Measurements from ENCODE around the gene BAG1.

Gene BAG1

DNA sequence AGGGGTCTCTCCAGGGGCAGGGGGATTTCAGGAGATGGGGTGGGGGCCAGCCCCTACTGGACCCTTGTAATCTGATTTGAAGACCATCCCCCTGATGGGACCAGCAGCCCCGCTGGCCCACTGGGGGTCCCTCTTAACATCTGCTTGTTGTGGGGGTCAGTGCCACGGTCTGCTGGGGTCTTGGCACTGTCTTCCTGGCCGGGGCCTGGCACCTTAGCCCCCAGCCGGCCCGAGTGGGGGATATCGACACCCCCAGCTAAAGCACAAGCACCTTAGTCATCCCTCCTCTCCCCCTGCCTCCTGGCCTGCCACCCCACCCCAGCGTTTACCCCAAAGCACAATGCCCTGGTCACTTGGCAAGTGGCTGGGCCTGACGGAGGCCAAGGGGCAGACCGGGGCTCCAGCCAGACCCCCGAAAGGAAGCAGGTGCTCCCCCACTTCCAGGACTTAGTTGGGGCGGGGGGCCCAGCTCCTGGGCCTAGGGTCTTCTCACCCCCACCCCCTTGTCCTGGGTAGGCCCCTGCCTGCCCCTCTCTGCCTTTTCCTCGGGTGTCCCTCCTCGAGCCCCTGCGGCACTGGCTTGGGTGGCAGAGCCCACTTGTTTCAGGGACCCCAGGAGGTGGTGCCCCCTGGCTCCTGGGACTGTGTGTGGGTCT is 24.4 kb upstream of the BAG1 start:
- Histone ChIP-seq H3K4me3 (ENCODE audit: low read depth, low read length) (no peak overlapping the region), H3K27me3 (replicated peaks) (no peaks in the 10 kb centered on the region), H3K36me3 (replicated peaks) (peaks cover 2% of the 10 kb centered on the region), H3K27ac (no peak overlapping the region)
- in situ Hi-C loops (cut with HindIII; ENCODE audit: low pct_ligation_motif_present, low sequenced_read_pairs), result no loop called here
- DNase-seq, result no peak
- TF ChIP-seq, protein P1, sequence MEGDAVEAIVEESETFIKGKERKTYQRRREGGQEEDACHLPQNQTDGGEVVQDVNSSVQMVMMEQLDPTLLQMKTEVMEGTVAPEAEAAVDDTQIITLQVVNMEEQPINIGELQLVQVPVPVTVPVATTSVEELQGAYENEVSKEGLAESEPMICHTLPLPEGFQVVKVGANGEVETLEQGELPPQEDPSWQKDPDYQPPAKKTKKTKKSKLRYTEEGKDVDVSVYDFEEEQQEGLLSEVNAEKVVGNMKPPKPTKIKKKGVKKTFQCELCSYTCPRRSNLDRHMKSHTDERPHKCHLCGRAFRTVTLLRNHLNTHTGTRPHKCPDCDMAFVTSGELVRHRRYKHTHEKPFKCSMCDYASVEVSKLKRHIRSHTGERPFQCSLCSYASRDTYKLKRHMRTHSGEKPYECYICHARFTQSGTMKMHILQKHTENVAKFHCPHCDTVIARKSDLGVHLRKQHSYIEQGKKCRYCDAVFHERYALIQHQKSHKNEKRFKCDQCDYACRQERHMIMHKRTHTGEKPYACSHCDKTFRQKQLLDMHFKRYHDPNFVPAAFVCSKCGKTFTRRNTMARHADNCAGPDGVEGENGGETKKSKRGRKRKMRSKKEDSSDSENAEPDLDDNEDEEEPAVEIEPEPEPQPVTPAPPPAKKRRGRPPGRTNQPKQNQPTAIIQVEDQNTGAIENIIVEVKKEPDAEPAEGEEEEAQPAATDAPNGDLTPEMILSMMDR (IDR thresholded peaks at IDR 0.05; ENCODE audit: low read depth, low read length, missing control alignments), result no peak

DNA sequence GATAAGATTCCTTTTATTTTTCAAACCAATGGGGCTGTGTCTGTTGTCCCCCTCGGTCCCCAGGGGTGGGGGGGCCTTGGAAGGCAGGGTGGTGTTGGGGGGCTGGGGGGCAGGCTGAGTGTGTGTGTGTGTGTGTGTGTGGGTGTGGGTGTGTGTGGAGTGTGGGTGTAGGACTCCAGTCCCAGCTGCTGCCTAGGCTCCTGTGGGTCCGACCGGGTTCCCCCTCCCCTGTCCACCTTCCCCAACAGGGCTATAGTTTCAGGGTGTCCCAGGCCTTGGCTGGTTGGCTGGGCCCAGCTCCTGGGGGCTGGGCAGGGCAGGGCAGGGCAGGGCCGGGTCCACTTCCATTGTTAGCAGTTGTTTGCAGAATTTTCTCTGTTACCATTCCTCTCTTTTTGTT is 23.7 kb upstream of the BAG1 start:
- H3K27ac ChIP-seq, result no peak overlapping the region

GRCh38 chr9:33287087-33287490 is 22.6 kb upstream of the BAG1 start:
- Histone ChIP-seq H3K4me3 (ENCODE audit: low read depth, low read length) (no peak overlapping the region), H3K27me3 (replicated peaks) (no peaks in the 10 kb centered on the region), H3K36me3 (replicated peaks) (peaks cover 5% of the 10 kb centered on the region), H3K27ac (no peak overlapping the region)
- TF ChIP-seq, protein P1 (IDR thresholded peaks at IDR 0.05; ENCODE audit: low read depth, low read length, missing control alignments), result peak; percentile 83
- peak; percentile 58 for DNase-seq
- in situ Hi-C loops (cut with HindIII; ENCODE audit: low pct_ligation_motif_present, low sequenced_read_pairs), result no loop called here

More for the DNA sequence above, 23.7 kb upstream of the BAG1 start:
- peaks cover 2% of the 10 kb centered on the region for H3K36me3 ChIP-seq (replicated peaks)
- TF ChIP-seq, protein P1 (IDR thresholded peaks at IDR 0.05; ENCODE audit: low read depth, low read length, missing control alignments), result no peak
- in situ Hi-C loops (cut with HindIII; ENCODE audit: low pct_ligation_motif_present, low sequenced_read_pairs), result no loop called here
- no peak for DNase-seq
- no peaks in the 10 kb centered on the region for H3K27me3 ChIP-seq (replicated peaks)
- H3K4me3 ChIP-seq (ENCODE audit: low read depth, low read length), result no peak overlapping the region

- in situ Hi-C loops (cut with HindIII; ENCODE audit: low pct_ligation_motif_present, low sequenced_read_pairs), result no loop called here
These were observed 21.0 kb upstream of the BAG1 start for GRCh38 chr9:33285502-33285901.

GRCh38 chr9:33277484-33277883 is 13.0 kb upstream of the BAG1 start:
- in situ Hi-C loops (cut with HindIII; ENCODE audit: low pct_ligation_motif_present, low sequenced_read_pairs), result no loop called here
- DNase-seq, result no peak
- Histone ChIP-seq H3K4me3 (ENCODE audit: low read depth, low read length) (no peak overlapping the region), H3K27ac (no peak overlapping the region), H3K36me3 (replicated peaks) (peaks cover 62% of the 10 kb centered on the region), H3K27me3 (replicated peaks) (no peaks in the 10 kb centered on the region)
- TF ChIP-seq, protein P1 (IDR thresholded peaks at IDR 0.05; ENCODE audit: low read depth, low read length, missing control alignments), result no peak

More at GRCh38 chr9:33285502-33285901, 21.0 kb upstream of the BAG1 start:
- Histone ChIP-seq H3K36me3 (replicated peaks) (peaks cover 18% of the 10 kb centered on the region), H3K4me3 (ENCODE audit: low read depth, low read length) (no peak overlapping the region), H3K27ac (no peak overlapping the region), H3K27me3 (replicated peaks) (no peaks in the 10 kb centered on the region)
- DNase-seq, result no peak
- TF ChIP-seq, protein P1 (IDR thresholded peaks at IDR 0.05; ENCODE audit: low read depth, low read length, missing control alignments), result no peak

- H3K36me3 ChIP-seq (replicated peaks), result peaks cover 57% of the 10 kb centered on the region
- TF ChIP-seq, protein P1 (IDR thresholded peaks at IDR 0.05; ENCODE audit: low read depth, low read length, missing control alignments), result no peak
- in situ Hi-C loops (cut with HindIII; ENCODE audit: low pct_ligation_motif_present, low sequenced_read_pairs), result no loop called here
- no peaks in the 10 kb centered on the region for H3K27me3 ChIP-seq (replicated peaks)
- no peak overlapping the region for H3K4me3 ChIP-seq (ENCODE audit: low read depth, low read length)
- DNase-seq, result no peak
- H3K27ac ChIP-seq, result no peak overlapping the region
These were observed 9.4 kb upstream of the BAG1 start for GRCh38 chr9:33273972-33274328.
